IPS-18a (cell line): ENCODE results near the gene TNIK.

Experiments used
- H3K27ac ChIP-seq: one replicate; pipeline ENCODE4 v1.5.1; 2013; ENCODE audit warnings: low read length
- H3K27me3 ChIP-seq: one replicate; pipeline ENCODE4 v1.6.1; 2013; ENCODE audit warnings: mild to moderate bottlenecking, low read length; ENCODE audit not compliant: control insufficient read depth, insufficient read depth
- H3K36me3 ChIP-seq: one replicate; pipeline ENCODE4 v1.6.1; 2013; ENCODE audit warnings: low read depth, low read length; ENCODE audit not compliant: control insufficient read depth
- H3K4me1 ChIP-seq: one replicate; pipeline ENCODE4 v1.6.1; 2013; ENCODE audit warnings: low read depth, low read length; ENCODE audit not compliant: control insufficient read depth
- H3K4me3 ChIP-seq: one replicate; pipeline ENCODE4 v1.5.1; 2013; ENCODE audit warnings: low read length
- H3K9ac ChIP-seq: one replicate; pipeline ENCODE4 v1.6.1; 2013; ENCODE audit warnings: mild to moderate bottlenecking, low read length, moderate library complexity
- H3K9me3 ChIP-seq: one replicate; pipeline ENCODE4 v1.6.1; 2013; ENCODE audit warnings: low read depth, low read length; ENCODE audit not compliant: control insufficient read depth

The TNIK gene

GRCh38 chr3:171346019-171346418 lies 114.2 kb downstream of the TNIK start:
- Histone ChIP-seq H3K9ac (no peak overlapping the region), H3K9me3 (no peaks in the 10 kb centered on the region), H3K27ac (no peak overlapping the region), H3K4me1 (peaks cover 19% of the 10 kb centered on the region), H3K36me3 (no peaks in the 10 kb centered on the region), H3K4me3 (no peak overlapping the region), H3K27me3 (no peaks in the 10 kb centered on the region)

DNA sequence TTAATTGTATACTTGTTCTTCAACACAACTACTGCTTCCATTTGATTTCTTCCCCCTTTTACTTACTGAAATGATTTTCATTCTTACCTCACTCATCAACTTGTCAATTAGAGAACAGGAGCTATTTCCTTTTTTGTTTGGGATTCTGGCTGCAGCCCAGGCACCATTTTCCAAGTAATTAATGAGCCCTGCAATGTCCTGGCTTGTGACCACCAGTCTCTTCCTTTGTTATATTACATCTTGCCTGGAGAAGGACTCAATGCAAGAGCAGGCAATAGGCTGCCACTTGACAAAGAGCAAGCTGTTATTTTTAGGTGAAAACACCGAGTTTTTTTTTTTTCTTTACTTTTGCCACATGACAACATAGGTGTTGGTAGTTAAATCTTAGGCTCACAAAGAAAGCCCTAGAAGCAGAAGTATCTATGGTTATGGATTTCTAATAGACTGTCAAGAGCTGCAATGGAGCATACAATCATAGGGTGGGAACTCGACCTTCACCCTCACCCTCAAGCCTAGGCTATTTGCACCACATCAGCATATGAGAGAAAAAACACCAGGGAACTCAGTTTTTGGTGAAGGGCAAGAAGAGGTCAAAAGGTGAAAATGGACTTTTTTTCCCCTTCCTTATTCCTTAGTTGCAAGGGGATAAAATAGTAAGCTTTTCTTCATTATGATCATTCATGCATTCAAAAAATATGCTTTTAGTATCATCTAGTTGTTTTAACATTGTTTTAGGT lies 114.9 kb downstream of the TNIK start:
- Histone ChIP-seq H3K4me3 (no peak overlapping the region), H3K9me3 (no peaks in the 10 kb centered on the region), H3K27me3 (no peaks in the 10 kb centered on the region), H3K27ac (no peak overlapping the region), H3K4me1 (peaks cover 19% of the 10 kb centered on the region), H3K36me3 (no peaks in the 10 kb centered on the region), H3K9ac (no peak overlapping the region)

DNA sequence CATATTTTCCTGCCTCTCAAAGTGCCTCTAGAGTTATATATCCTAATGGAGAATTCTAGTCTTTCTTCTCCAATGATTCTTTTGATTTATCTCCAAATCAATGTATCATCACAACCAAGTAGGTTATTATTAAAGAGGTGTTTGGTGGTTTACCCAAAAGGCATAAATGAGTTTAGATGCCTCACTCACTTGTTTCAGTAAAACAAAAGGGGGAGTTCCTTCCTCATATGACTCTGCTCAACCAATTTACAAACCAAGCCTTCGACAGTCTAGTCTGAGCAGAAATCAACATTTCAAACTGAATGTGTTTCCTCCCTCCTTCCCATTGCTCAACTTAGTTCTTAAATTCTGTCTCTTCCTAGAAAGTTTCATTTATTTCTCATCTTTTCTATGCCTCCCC lies 116.5 kb downstream of the TNIK start:
- Histone ChIP-seq H3K9me3 (no peaks in the 10 kb centered on the region), H3K36me3 (no peaks in the 10 kb centered on the region), H3K4me3 (no peak overlapping the region), H3K9ac (no peak overlapping the region), H3K4me1 (peaks cover 19% of the 10 kb centered on the region), H3K27me3 (no peaks in the 10 kb centered on the region), H3K27ac (no peak overlapping the region)

DNA sequence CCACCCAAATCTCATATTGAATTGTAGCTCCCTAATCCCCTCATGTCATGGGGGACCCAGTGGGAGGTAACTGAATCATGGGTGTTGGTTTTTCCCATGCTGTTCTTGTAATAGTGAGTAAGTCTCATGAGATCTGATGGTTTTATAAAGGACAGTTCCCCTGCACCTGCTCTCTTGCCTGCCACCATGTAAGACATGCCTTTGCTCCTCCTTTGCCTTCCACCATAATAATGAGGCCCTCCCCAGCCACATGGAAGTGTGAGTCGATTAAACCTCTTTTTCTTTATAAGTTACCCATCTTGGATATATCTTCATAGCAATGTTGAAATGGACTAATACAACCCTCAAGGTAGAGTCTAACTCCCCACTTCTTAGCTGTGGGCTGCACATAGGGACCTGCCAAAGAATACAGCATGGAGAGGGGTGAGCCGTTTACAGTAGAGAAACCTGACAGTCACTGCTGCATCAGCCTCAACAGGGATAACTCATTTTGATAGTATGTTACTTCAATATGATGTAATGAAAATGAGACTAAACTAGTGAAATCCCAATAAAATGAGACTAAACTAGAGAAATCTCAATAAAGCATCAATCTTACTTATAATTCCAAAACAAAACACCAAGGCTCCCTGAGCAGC lies 117.3 kb downstream of the TNIK start:
- no peak overlapping the region for H3K4me3 ChIP-seq
- no peaks in the 10 kb centered on the region for H3K9me3 ChIP-seq
- H3K27ac ChIP-seq: no peak overlapping the region
- H3K4me1 ChIP-seq: peaks cover 17% of the 10 kb centered on the region
- H3K27me3 ChIP-seq: no peaks in the 10 kb centered on the region
- H3K9ac ChIP-seq: no peak overlapping the region
- no peaks in the 10 kb centered on the region for H3K36me3 ChIP-seq

GRCh38 chr3:171342200-171342599 lies 118.0 kb downstream of the TNIK start:
- no peaks in the 10 kb centered on the region for H3K9me3 ChIP-seq
- no peaks in the 10 kb centered on the region for H3K36me3 ChIP-seq
- no peaks in the 10 kb centered on the region for H3K27me3 ChIP-seq
- H3K4me3 ChIP-seq: no peak overlapping the region
- H3K4me1 ChIP-seq: peaks cover 17% of the 10 kb centered on the region
- no peak overlapping the region for H3K9ac ChIP-seq
- no peak overlapping the region for H3K27ac ChIP-seq

DNA sequence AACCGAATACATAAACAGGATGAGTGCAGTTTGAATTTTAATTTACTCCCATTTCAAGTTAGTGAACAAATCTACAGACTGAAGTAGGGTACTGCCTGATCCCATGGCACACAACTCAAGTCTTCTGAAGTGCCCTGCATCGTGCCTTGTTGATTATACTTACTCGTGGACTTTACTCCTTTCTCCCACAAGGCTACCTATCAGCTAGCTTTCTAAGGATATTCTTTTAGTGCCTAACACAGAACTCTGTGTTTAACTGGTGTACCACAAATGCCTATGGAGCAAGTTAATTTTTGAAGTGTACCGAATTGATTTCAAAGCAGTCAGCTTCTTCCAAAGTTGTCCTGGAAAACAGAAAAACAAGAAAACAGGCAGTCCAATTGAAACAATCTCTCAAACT lies 119.8 kb downstream of the TNIK start:
- Histone ChIP-seq H3K36me3 (no peaks in the 10 kb centered on the region), H3K4me1 (peaks cover 23% of the 10 kb centered on the region), H3K9ac (no peak overlapping the region), H3K4me3 (no peak overlapping the region), H3K9me3 (no peaks in the 10 kb centered on the region), H3K27ac (no peak overlapping the region), H3K27me3 (no peaks in the 10 kb centered on the region)

DNA sequence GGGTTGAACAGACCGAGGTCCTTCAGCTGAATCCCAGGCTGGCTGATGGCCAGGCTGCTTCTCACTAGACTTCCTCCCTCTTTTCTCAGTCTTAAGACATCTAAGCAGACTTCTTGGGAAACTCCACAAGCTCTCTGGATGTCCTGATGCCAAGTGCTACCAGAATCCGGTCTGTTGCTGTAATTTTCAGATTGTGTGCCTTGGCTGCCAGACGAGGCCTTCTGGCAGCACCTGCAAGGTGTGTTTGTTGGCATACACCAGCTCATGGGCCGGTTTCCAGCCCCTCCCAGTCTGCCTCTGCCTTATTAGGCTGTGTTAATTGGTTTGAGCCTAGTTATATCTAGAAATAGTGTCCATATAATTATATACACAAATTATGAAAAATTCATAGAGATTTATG lies 120.6 kb downstream of the TNIK start:
- Histone ChIP-seq H3K36me3 (no peaks in the 10 kb centered on the region), H3K27me3 (no peaks in the 10 kb centered on the region), H3K27ac (no peak overlapping the region), H3K4me1 (peaks cover 20% of the 10 kb centered on the region), H3K9me3 (no peaks in the 10 kb centered on the region), H3K9ac (no peak overlapping the region), H3K4me3 (no peak overlapping the region)

GRCh38 chr3:171336406-171336805 lies 123.8 kb downstream of the TNIK start:
- Histone ChIP-seq H3K4me1 (peaks cover 21% of the 10 kb centered on the region), H3K4me3 (no peak overlapping the region), H3K9me3 (no peaks in the 10 kb centered on the region), H3K9ac (no peak overlapping the region), H3K27me3 (no peaks in the 10 kb centered on the region), H3K27ac (no peak overlapping the region), H3K36me3 (no peaks in the 10 kb centered on the region)

DNA sequence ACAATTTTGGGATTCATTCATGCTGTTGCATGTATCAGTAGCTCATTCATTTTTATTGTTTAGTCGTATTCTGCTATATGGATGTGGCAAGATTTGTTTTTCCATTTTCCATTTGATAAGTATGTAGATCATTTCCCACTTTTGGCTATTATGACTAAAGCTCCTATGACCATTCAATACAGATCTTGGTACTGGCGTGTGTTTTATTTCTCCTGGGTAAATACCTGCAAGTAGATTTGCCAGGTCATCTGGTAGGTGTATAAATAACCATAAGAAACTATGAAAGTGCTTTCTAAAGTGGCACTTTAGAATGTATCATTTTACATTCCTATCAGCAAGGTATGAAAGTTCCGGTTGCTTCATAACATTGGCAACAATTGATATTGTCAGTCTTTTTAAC lies 124.6 kb downstream of the TNIK start:
- Histone ChIP-seq H3K9me3 (no peaks in the 10 kb centered on the region), H3K9ac (no peak overlapping the region), H3K27ac (no peak overlapping the region), H3K27me3 (no peaks in the 10 kb centered on the region), H3K36me3 (no peaks in the 10 kb centered on the region), H3K4me1 (peaks cover 30% of the 10 kb centered on the region), H3K4me3 (no peak overlapping the region)

DNA sequence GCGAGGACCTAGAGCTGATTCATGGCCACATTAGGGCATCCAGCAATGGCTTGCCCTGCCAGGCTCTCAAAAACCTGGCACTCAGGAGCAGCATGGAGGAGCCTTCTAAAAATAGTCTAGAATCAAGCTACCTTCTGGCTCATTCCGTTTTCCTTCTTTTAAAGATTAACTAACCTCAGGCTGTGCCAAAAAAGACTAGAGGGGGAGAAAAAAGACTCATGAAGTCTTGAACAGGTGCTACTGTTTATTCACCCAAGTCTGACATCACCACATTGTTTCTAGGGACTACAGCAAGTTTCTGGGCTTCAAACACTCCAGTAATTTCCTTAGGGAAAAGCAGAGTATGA lies 125.8 kb downstream of the TNIK start:
- Histone ChIP-seq H3K36me3 (no peaks in the 10 kb centered on the region), H3K9ac (no peak overlapping the region), H3K9me3 (no peaks in the 10 kb centered on the region), H3K4me1 (peaks cover 41% of the 10 kb centered on the region), H3K27ac (no peak overlapping the region), H3K4me3 (no peak overlapping the region), H3K27me3 (no peaks in the 10 kb centered on the region)

DNA sequence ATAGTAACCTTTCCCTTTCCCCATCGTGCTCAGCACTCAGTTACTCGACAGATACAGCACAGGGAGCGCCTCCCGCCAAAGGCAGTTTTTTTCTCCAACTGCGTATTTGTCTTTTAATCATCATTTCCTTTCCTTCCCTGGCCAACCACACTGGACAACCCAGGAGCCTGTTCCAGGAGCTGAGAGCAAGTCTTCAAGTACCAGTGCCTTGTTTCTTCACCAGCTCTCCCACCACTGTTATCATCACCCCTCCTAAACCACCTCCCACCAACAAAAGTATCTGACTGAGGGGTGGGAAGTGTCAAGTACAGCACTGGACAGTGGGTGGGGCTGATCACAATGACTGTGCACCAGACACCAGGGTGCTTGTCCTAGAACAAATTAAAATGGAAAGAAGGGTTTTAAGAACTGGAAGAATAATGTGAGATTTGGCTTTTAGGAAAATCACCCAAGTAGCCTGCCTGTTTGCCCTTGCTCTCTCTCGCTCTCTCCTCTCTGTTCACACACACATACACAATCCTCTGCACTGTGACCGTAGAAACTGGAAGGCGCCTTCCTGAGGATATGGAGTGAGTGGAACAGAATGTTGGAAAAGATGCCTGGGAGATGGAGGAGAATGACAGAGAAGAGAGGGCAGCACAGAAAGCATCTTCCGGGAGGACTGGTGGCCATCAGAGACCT lies 126.3 kb downstream of the TNIK start:
- Histone ChIP-seq H3K9ac (no peak overlapping the region), H3K4me3 (no peak overlapping the region), H3K27me3 (no peaks in the 10 kb centered on the region), H3K4me1 (peaks cover 43% of the 10 kb centered on the region), H3K36me3 (no peaks in the 10 kb centered on the region), H3K9me3 (no peaks in the 10 kb centered on the region), H3K27ac (no peak overlapping the region)

GRCh38 chr3:171330938-171331337 lies 129.3 kb downstream of the TNIK start:
- H3K36me3 ChIP-seq: no peaks in the 10 kb centered on the region

More at GRCh38 chr3:171330938-171331337, 129.3 kb downstream of the TNIK start:
- no peak overlapping the region for H3K9ac ChIP-seq
- H3K4me3 ChIP-seq: no peak overlapping the region
- H3K4me1 ChIP-seq: peaks cover 29% of the 10 kb centered on the region
- H3K9me3 ChIP-seq: no peaks in the 10 kb centered on the region
- no peaks in the 10 kb centered on the region for H3K27me3 ChIP-seq
- H3K27ac ChIP-seq: no peak overlapping the region
